ENCODE data around the gene RIMS3.

RIMS3 gene

GRCh38 chr1:40663324-40664166, 1.9 kb downstream of the RIMS3 start:
- DNase-seq (ENCODE audit: low spot score), result no peak
- in situ Hi-C loops (cut with MboI; ENCODE audit: low pct_unique_long_range_greater_than_20kb, low sequenced_read_pairs, unreplicated experiment), result no loop called here

GRCh38 chr1:40662864-40663263, 2.6 kb downstream of the RIMS3 start:
- no peak for TF ChIP-seq CTCF (IDR thresholded peaks at IDR 0.05; ENCODE audit: extremely low read depth, insufficient read depth, missing control alignments)
- no peak for DNase-seq (ENCODE audit: low spot score)
- in situ Hi-C loops (cut with MboI; ENCODE audit: low pct_unique_long_range_greater_than_20kb, low sequenced_read_pairs, unreplicated experiment), result no loop called here

More at GRCh38 chr1:40663324-40664166, 1.9 kb downstream of the RIMS3 start:
- no peak for TF ChIP-seq CTCF (IDR thresholded peaks at IDR 0.05; ENCODE audit: extremely low read depth, insufficient read depth, missing control alignments)

GRCh38 chr1:40662151-40662550, 3.3 kb downstream of the RIMS3 start:
- DNase-seq (ENCODE audit: low spot score), result no peak
- TF ChIP-seq CTCF (IDR thresholded peaks at IDR 0.05; ENCODE audit: extremely low read depth, insufficient read depth, missing control alignments), result no peak
- in situ Hi-C loops (cut with MboI; ENCODE audit: low pct_unique_long_range_greater_than_20kb, low sequenced_read_pairs, unreplicated experiment), result no loop called here

GRCh38 chr1:40661678-40662077, 3.8 kb downstream of the RIMS3 start:
- TF ChIP-seq CTCF (IDR thresholded peaks at IDR 0.05; ENCODE audit: extremely low read depth, insufficient read depth, missing control alignments), result no peak
- in situ Hi-C loops (cut with MboI; ENCODE audit: low pct_unique_long_range_greater_than_20kb, low sequenced_read_pairs, unreplicated experiment), result no loop called here
- no peak for DNase-seq (ENCODE audit: low spot score)

GRCh38 chr1:40659649-40659947, 5.9 kb downstream of the RIMS3 start:
- no peak for DNase-seq (ENCODE audit: low spot score)
- in situ Hi-C loops (cut with MboI; ENCODE audit: low pct_unique_long_range_greater_than_20kb, low sequenced_read_pairs, unreplicated experiment), result no loop called here
- TF ChIP-seq CTCF (IDR thresholded peaks at IDR 0.05; ENCODE audit: extremely low read depth, insufficient read depth, missing control alignments), result no peak

GRCh38 chr1:40658751-40659648, 6.5 kb downstream of the RIMS3 start:
- TF ChIP-seq CTCF (IDR thresholded peaks at IDR 0.05; ENCODE audit: extremely low read depth, insufficient read depth, missing control alignments), result no peak
- DNase-seq (ENCODE audit: low spot score), result no peak
- in situ Hi-C loops (cut with MboI; ENCODE audit: low pct_unique_long_range_greater_than_20kb, low sequenced_read_pairs, unreplicated experiment), result no loop called here

Measured in GM13977 (cell line).